PFSK-1 (cell line): ENCODE data around the gene IFI16.

Experiments used
- POLR2AphosphoS5 ChIP-seq: IDR thresholded peaks from 2 replicates; pipeline ENCODE4 v1.6.1; 2012; ENCODE audit warnings: low read depth, mild to moderate bottlenecking, control low read depth, low read length, moderate library complexity
- SIN3A ChIP-seq: IDR thresholded peaks from 2 replicates; pipeline ENCODE4 v1.6.1; 2012; ENCODE audit warnings: mild to moderate bottlenecking, low read length, moderate library complexity, borderline replicate concordance; ENCODE audit not compliant: insufficient read depth
- TAF1 ChIP-seq: IDR thresholded peaks from 2 replicates; pipeline ENCODE4 v1.6.1; 2012; ENCODE audit warnings: low read length, control low read depth, borderline replicate concordance; ENCODE audit not compliant: insufficient read depth
- TF ChIP-seq, protein P1 (sequence below), 2 experiments: IDR thresholded peaks; 2 replicates each; pipeline versions ENCODE4 v1.6.1 to v1.8.0; 2011 to 2012; ENCODE audit warnings: low read depth in 2 of 2, low read length in 2 of 2, control low read depth in 1 of 2, inconsistent platforms in 1 of 2, mild to moderate bottlenecking in 1 of 2, moderate library complexity in 1 of 2; ENCODE audit not compliant: insufficient read depth in 1 of 2

GRCh38 chr1:158976219-158976618, 33.5 kb upstream of the IFI16 start:
- TF ChIP-seq POLR2AphosphoS5 (no peak), TAF1 (no peak), SIN3A (no peak)
- TF ChIP-seq, protein P1, sequence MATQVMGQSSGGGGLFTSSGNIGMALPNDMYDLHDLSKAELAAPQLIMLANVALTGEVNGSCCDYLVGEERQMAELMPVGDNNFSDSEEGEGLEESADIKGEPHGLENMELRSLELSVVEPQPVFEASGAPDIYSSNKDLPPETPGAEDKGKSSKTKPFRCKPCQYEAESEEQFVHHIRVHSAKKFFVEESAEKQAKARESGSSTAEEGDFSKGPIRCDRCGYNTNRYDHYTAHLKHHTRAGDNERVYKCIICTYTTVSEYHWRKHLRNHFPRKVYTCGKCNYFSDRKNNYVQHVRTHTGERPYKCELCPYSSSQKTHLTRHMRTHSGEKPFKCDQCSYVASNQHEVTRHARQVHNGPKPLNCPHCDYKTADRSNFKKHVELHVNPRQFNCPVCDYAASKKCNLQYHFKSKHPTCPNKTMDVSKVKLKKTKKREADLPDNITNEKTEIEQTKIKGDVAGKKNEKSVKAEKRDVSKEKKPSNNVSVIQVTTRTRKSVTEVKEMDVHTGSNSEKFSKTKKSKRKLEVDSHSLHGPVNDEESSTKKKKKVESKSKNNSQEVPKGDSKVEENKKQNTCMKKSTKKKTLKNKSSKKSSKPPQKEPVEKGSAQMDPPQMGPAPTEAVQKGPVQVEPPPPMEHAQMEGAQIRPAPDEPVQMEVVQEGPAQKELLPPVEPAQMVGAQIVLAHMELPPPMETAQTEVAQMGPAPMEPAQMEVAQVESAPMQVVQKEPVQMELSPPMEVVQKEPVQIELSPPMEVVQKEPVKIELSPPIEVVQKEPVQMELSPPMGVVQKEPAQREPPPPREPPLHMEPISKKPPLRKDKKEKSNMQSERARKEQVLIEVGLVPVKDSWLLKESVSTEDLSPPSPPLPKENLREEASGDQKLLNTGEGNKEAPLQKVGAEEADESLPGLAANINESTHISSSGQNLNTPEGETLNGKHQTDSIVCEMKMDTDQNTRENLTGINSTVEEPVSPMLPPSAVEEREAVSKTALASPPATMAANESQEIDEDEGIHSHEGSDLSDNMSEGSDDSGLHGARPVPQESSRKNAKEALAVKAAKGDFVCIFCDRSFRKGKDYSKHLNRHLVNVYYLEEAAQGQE (IDR thresholded peaks at IDR 0.05; ENCODE audit: insufficient read depth in 1 of 2, low read depth in 2 of 2, low read length in 2 of 2), result no peak
